Tibial nerve (tissue), 4 donors: ENCODE results near the gene CYP4A22.

ENCODE experiments used
- EP300 ChIP-seq, 2 donors: sonication (generic); formaldehyde crosslinking; IDR thresholded peaks; one replicate each; pipeline ENCODE4 v1.6.1; 2017; ENCODE audit warnings: antibody characterized with exemption in 2 of 2, mild to moderate bottlenecking in 1 of 2
- POLR2A ChIP-seq, 2 donors: fragments of 450-650 bp; IDR thresholded peaks; one replicate each; pipeline ENCODE4 v1.6.1; 2017; ENCODE audit warnings: antibody characterized with exemption in 2 of 2, mild to moderate bottlenecking in 2 of 2, moderate library complexity in 2 of 2
- TF ChIP-seq, protein P1 (sequence below), 5 experiments: fragments of 200-600 bp in 3 of 5; fragments of 450-650 bp in 2 of 5; sonication (generic) in 3 of 5; IDR thresholded peaks; one replicate each; pipeline ENCODE4 v1.5.1; 2016 to 2019; ENCODE audit warnings: antibody characterized with exemption in 5 of 5, mild to moderate bottlenecking in 3 of 5, moderate library complexity in 2 of 5

DNA sequence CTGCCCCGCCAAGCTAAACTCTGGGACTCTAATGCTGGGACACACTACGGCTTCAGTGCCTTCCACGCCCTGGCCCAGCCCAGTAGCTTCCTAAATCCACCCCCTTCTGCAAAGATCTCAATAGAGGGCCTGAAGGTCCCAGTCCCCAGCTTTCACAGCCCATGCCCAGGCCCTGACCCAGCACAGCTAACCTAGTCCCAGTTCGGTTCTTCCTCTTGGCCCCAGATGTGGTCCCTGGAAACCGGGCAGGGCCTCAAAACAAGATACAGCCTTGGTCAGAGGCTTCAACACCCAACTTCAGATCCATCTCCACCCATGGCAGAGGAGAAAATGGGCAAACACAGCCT, 53.2 kb downstream of the CYP4A22 start:
- TF ChIP-seq, protein P1, sequence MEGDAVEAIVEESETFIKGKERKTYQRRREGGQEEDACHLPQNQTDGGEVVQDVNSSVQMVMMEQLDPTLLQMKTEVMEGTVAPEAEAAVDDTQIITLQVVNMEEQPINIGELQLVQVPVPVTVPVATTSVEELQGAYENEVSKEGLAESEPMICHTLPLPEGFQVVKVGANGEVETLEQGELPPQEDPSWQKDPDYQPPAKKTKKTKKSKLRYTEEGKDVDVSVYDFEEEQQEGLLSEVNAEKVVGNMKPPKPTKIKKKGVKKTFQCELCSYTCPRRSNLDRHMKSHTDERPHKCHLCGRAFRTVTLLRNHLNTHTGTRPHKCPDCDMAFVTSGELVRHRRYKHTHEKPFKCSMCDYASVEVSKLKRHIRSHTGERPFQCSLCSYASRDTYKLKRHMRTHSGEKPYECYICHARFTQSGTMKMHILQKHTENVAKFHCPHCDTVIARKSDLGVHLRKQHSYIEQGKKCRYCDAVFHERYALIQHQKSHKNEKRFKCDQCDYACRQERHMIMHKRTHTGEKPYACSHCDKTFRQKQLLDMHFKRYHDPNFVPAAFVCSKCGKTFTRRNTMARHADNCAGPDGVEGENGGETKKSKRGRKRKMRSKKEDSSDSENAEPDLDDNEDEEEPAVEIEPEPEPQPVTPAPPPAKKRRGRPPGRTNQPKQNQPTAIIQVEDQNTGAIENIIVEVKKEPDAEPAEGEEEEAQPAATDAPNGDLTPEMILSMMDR (IDR thresholded peaks at IDR 0.05), result no peak
- TF ChIP-seq EP300 (IDR thresholded peaks at IDR 0.05) (no peak), POLR2A (IDR thresholded peaks at IDR 0.05) (no peak)
